ENCODE results near the gene CCDC38.

The CCDC38 gene

DNA sequence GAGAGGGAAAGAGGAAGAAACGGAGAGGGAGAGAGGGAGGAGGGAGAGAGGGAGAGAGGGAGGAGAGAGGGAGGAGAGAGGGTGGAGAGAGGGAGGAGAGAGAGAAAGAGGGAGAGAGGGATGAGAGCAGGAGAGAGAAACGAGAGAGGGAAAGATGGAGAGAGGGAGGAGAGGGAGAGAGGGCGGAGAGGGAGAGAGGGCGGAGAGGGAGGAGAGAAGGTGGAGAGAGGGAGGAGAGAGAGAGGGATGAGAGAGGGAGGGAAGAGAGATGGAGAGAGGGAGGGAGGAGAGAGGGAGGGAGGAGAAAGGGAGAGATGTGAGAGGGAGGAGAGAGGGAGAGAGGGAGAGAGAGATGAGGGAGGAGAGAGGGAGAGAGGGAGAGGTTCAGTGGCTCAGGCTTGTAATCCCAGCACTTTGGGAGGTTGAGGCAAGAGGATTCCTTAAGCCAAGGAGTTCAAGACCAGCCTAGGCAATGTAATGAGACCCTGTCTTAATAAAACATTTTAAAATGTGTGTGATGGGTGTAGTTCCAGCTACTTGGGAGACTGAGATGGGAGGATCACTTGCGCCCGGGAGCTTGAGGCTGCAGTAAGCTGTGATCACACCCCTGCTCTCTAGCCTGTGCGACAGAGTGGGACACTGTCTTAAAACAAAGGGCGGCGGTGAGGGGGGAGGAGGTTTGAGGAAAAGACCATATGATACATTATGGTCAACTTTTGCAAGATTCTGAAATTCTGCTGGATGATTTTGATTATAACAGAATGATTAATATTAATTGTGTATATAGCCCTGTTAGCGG is 105.0 kb downstream of the CCDC38 start:
- no peak for DNase-seq

DNA sequence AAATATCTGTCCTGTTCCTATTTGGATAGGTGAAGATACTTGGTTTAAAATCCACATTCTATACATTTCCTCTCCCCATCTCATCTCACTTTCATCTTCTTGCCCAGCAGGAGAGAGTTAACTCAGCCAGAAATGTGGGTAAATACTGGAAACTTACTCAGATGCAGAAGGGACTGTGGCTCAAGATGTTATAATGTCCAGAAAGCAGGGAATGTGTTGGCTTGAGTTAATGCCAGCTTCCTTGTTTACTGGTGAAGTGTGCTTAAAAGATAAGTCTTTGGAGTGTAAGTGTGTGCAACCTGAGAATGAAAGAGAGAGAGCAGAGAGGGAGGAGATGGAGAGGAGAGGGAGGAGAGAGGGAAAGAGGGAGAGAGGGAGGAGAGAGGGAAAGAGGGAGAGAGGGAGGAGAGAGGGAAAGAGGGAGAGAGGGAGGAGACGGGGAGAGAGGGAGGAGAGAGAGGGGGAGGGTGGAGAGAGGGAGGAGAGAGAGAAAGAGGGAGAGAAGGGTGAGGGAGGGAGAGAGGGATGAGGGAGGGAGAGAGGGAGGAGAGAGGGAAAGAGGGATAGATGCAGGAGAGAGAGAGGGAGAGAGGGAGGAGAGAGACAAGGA is 105.7 kb downstream of the CCDC38 start:
- DNase-seq: no peak

DNA sequence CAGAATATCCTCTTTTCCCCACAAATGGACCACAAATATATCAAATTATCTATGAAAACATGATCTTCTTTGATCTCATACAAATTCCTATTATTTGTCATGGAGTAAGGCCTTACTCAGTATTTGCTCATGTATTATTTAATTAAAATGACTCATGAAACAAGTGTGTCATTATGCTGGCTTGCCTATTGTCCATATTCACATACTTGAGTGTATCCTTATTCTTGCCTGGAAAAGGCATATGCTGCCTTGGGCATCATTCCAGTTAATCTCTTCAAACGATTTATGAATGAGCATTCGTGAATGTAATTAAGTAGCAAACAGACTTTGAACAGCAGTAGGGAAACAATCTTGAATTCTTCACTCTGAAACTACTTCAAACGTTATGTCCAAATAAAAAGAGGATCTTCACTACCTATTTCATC is 106.2 kb downstream of the CCDC38 start:
- DNase-seq: no peak

DNA sequence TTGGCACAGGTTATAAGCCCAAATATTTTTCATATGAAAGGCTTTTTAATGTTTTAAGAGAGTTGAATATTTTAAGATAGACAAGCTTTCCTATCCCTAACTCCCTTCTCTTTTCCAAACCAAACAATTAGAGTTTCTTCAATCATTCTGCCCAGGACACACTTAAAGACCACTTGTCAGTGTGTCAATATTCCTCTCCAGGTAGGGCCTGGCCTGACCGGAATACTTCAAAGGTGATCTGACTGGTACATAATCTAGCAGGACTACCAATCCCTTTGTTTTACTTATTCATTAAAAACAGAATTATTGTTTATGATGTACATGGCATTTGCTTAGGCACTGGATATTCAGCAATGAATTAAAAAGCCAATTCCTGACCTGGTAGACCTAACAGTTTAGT is 107.8 kb downstream of the CCDC38 start:
- no peak for DNase-seq

DNA sequence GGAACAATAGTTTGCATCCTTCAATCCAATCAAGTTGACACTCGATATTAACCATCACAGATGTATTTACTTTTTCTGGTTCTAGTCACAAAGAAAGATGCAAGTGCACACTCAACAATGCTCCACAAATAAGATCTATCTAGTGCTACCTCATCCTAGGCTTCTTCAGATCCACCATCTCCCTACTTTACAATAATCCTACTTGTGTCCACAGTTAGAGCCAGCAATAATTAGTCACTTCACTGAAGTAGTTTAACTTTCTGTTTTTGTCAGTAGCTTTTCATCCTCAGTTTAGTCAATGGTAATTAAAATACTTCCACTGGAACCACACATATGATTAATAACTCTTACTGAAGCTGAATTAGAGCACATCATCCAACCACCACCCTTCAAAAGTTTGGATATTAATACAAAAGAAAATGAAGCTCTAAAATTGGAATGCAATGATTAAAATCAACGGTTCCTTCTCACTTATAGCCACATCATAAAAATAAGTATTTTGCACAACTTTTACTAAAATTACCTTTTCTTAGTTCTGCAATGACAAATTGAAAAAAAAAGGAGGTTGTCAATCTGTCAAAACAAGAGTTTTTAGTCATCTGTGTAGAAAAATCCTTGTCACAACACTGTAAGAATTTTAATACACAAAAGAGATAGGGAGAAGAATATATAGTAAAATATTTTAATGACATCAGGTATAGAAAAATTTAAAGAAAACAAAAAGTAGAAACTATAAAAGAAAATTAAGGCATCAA is 111.9 kb downstream of the CCDC38 start:
- no peak for DNase-seq

DNA sequence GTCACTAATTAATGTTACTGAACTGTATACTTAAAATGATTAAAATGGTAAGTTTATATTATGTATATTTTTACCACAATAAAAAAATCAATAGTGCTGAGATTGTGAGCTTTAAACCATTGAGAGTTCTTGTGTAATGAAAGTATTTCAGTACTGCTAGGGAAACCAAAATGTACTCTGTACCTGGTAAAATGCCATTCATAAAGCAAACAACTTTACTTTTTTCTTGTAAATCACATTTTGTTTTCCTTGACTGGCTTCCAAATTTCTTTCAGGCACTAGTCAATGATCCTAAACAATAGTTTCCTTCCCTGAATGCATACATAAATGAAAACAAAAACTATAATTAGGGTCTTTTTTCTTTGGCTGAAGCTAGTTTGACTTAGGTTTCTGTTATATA is 113.0 kb downstream of the CCDC38 start:
- no peak for DNase-seq

DNA sequence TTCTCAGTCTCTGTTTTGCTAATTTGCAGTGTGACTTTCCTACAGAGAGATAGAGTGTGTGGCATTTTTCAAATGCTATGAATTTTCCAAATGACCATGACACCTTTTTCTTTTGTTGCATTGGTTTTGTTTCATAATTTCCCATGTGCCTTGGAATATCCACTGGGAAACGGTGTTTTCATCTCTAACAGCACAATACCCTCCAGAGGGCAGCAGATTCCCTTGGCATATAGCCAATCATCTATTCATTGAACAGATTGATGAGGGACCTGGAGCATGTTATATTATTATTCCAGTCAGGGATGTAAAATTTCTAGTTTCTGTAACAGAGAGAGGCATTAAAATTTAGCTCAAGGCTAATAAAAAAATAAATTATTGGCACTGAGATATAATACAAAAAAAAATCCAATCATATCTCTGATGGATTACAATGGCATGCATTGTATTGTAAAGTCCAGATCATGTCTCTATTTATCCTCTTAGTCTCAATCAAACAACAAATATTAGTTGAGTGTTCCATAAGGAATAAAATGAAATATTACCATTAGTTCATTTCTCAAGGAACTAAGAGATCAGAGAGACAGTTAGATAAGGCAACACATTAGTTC is 122.2 kb downstream of the CCDC38 start:
- DNase-seq: peak in 11 of 56 donors; percentile 0 to 65 (median 2)
